H1 (cell line): ENCODE data around the gene MMP20.

Source experiments
- NRF1 ChIP-seq: IDR thresholded peaks from 2 replicates; pipeline ENCODE4 v1.6.1; 2011; ENCODE audit warnings: mild to moderate bottlenecking, low read depth, low read length, improper control_type of control experiment
- POLR2AphosphoS5 ChIP-seq: IDR thresholded peaks from 2 replicates; pipeline ENCODE4 v1.6.1; 2011; ENCODE audit warnings: low read depth, low read length
- TF ChIP-seq, protein P1 (sequence below), 3 experiments: IDR thresholded peaks; 1 replicate in 2 of 3; 2 replicates in 1 of 3; pipeline versions ENCODE4 v1.5.1 to v1.6.1; 2011; ENCODE audit warnings: low read length in 3 of 3, mild to moderate bottlenecking in 3 of 3, inconsistent platforms in 2 of 3, low read depth in 1 of 3, moderate library complexity in 1 of 3; ENCODE audit not compliant: insufficient read depth in 1 of 3; ENCODE audit errors: control extremely low read depth in 1 of 3
- TF ChIP-seq, protein P2 (sequence below): IDR thresholded peaks from 2 replicates; pipeline ENCODE4 v1.6.1; 2012; ENCODE audit warnings: inconsistent platforms

DNA sequence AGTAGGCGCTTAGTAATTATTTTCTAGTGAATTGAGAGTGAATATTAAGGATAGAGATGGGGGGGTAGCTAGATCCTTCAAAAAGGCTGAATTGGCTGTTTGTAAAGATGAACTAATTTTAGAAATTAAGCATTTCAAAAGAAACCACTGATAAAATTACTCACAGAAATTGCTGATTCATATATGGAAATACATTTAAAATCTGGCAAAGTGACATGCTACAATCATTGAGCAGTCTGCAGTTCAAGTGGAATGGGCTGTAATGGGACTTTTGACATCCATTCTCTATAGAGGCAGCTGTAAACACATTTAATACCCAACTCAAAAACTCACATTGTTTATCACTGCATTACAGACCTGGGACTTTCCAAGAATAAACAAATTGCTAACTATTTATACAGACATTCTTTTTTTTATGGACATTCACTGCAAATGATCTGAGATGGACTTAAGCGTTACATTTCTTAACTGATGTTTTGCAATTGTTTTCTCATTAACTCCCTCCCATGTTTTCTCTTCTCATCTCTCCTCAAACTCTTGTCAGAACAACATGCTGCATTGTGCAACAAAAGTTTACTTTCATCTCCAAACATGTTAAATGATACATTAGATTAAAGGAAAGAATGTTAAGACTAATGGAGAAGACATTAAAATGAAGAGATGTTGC, 52.4 kb downstream of the MMP20 start:
- TF ChIP-seq, protein P1, sequence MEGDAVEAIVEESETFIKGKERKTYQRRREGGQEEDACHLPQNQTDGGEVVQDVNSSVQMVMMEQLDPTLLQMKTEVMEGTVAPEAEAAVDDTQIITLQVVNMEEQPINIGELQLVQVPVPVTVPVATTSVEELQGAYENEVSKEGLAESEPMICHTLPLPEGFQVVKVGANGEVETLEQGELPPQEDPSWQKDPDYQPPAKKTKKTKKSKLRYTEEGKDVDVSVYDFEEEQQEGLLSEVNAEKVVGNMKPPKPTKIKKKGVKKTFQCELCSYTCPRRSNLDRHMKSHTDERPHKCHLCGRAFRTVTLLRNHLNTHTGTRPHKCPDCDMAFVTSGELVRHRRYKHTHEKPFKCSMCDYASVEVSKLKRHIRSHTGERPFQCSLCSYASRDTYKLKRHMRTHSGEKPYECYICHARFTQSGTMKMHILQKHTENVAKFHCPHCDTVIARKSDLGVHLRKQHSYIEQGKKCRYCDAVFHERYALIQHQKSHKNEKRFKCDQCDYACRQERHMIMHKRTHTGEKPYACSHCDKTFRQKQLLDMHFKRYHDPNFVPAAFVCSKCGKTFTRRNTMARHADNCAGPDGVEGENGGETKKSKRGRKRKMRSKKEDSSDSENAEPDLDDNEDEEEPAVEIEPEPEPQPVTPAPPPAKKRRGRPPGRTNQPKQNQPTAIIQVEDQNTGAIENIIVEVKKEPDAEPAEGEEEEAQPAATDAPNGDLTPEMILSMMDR (IDR thresholded peaks at IDR 0.05; ENCODE audit: control extremely low read depth in 1 of 3, insufficient read depth in 1 of 3, low read depth in 1 of 3, low read length in 3 of 3) = no peak
- TF ChIP-seq POLR2AphosphoS5 = no peak
- TF ChIP-seq, protein P2, sequence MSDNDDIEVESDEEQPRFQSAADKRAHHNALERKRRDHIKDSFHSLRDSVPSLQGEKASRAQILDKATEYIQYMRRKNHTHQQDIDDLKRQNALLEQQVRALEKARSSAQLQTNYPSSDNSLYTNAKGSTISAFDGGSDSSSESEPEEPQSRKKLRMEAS = no peak
- TF ChIP-seq NRF1 = no peak
